GM12891 (cell line): ENCODE measurements around the gene SLC17A9.

Experiments
- PAX5 ChIP-seq: IDR thresholded peaks from 2 replicates; pipeline ENCODE4 v1.6.1; 2011; ENCODE audit warnings: low read length, moderate library complexity, mild to moderate bottlenecking; ENCODE audit not compliant: insufficient read depth, severe bottlenecking
- POLR2A ChIP-seq: IDR thresholded peaks from 2 replicates; pipeline ENCODE4 v1.6.1; 2011; ENCODE audit warnings: low read depth, low read length, control low read depth
- POLR2AphosphoS5 ChIP-seq: IDR thresholded peaks from 2 replicates; pipeline ENCODE4 v1.6.1; 2011; ENCODE audit warnings: low read depth, low read length, control low read depth
- POU2F2 ChIP-seq: IDR thresholded peaks from 2 replicates; pipeline ENCODE4 v1.6.1; 2011; ENCODE audit warnings: low read depth, mild to moderate bottlenecking, control low read depth, low read length, moderate library complexity
- SPI1 ChIP-seq: IDR thresholded peaks from 2 replicates; pipeline ENCODE4 v1.6.1; 2011; ENCODE audit warnings: low read depth, low read length, control low read depth
- TAF1 ChIP-seq: IDR thresholded peaks from 2 replicates; pipeline ENCODE4 v1.6.1; 2011; ENCODE audit warnings: low read depth, low read length, control low read depth

GRCh38 chr20:62969939-62970306 lies 17.4 kb downstream of the SLC17A9 start:
- TF ChIP-seq POLR2A (no peak), POLR2AphosphoS5 (no peak), SPI1 (no peak), TAF1 (no peak), POU2F2 (no peak), PAX5 (no peak)
